IMR-90 (cell line): ENCODE results near the gene LTO1. TPM values are rescaled to one million over a fixed set of nuclear protein-coding genes. Genes with fewer than 3 reads are reported as not detected.

Experiments
- ATAC-seq: fragments of 200-7000 bp; cut with Tn5 transposase; 2 replicates; pipeline ENCODE4 v1.9.1; 2020; ENCODE audit warnings: low read depth, mild to moderate bottlenecking, moderate library complexity
- BruUV-seq: library from RNA; stranded (reverse); fragments of 400-500 nt; replicated peaks from 2 replicates; lab custom pipeline; 2021; lab: Mats Ljungman, UMichigan
- CTCF ChIA-PET: fragments of 300-600 bp; formaldehyde crosslinking; extraction: SDS; loops from one replicate; lab custom pipeline; 2021; ENCODE audit warnings: antibody characterized with exemption; lab: Yijun Ruan, JAX
- POLR2A ChIA-PET: fragments of 300-600 bp; sonication (Branson Sonifier 250); formaldehyde crosslinking; loops from one replicate; lab custom pipeline; 2022; ENCODE audit warnings: antibody characterized with exemption; ENCODE audit not compliant: unreplicated experiment; lab: Charles Lee
- DNase-seq: peaks from one replicate; pipeline ENCODE4 v3.0.0; 2013
- H2AFZ ChIP-seq: replicated peaks from 2 replicates; pipeline ENCODE3; 2013; ENCODE audit warnings: low read length, mild to moderate bottlenecking; ENCODE audit not compliant: poor library complexity
- H2AK5ac ChIP-seq: 2 replicates; pipeline ENCODE4 v1.6.1; 2013; ENCODE audit warnings: low read depth, low read length, inconsistent platforms
- H2AK9ac ChIP-seq: replicated peaks from 2 replicates; pipeline ENCODE3; 2013; ENCODE audit warnings: mild to moderate bottlenecking, low read depth, low read length, moderate library complexity; ENCODE audit not compliant: poor library complexity
- H2BK120ac ChIP-seq: 2 replicates; pipeline ENCODE4 v1.6.1; 2013; ENCODE audit warnings: low read depth, low read length, inconsistent platforms
- H2BK15ac ChIP-seq: 3 replicates; pipeline ENCODE4 v1.6.1; 2013; ENCODE audit warnings: low read depth, low read length, inconsistent platforms
- H2BK20ac ChIP-seq: 2 replicates; pipeline ENCODE4 v1.6.1; 2013; ENCODE audit warnings: low read depth, mild to moderate bottlenecking, inconsistent platforms, low read length, moderate library complexity
- H2BK5ac ChIP-seq: 2 replicates; pipeline ENCODE4 v1.6.1; 2013; ENCODE audit warnings: mild to moderate bottlenecking, low read depth, low read length, inconsistent platforms; ENCODE audit not compliant: poor library complexity, severe bottlenecking
- H3K14ac ChIP-seq: replicated peaks from 2 replicates; pipeline ENCODE4 v1.6.1; 2013; ENCODE audit warnings: low read depth, low read length, inconsistent platforms
- H3K18ac ChIP-seq: 2 replicates; pipeline ENCODE4 v1.6.1; 2013; ENCODE audit warnings: low read depth, low read length, control low read depth
- H3K23ac ChIP-seq: 2 replicates; pipeline ENCODE4 v1.6.1; 2013; ENCODE audit warnings: low read depth, low read length, inconsistent platforms
- H3K27ac ChIP-seq: 2 replicates; pipeline ENCODE4 v1.5.1; 2013; ENCODE audit warnings: mild to moderate bottlenecking, control low read depth, low read length; ENCODE audit not compliant: insufficient read depth
- H3K27me3 ChIP-seq: 2 replicates; pipeline ENCODE4 v1.6.1; 2013; ENCODE audit warnings: low read length; ENCODE audit not compliant: control insufficient read depth, insufficient read depth
- H3K36me3 ChIP-seq: 2 replicates; pipeline ENCODE4 v1.6.1; 2013; ENCODE audit warnings: low read length, mixed read lengths; ENCODE audit not compliant: control insufficient read depth, insufficient read depth
- H3K4ac ChIP-seq: 2 replicates; pipeline ENCODE4 v1.6.1; 2013; ENCODE audit warnings: low read depth, low read length, inconsistent platforms
- H3K4me1 ChIP-seq: 2 replicates; pipeline ENCODE4 v1.6.1; 2013; ENCODE audit warnings: low read length, mixed read lengths; ENCODE audit not compliant: control insufficient read depth, insufficient read depth
- H3K4me2 ChIP-seq: 2 replicates; pipeline ENCODE4 v1.6.1; 2013; ENCODE audit warnings: low read depth, mild to moderate bottlenecking, control low read depth, low read length, moderate library complexity
- H3K4me3 ChIP-seq: 2 replicates; pipeline ENCODE4 v1.5.1; 2013; ENCODE audit warnings: low read depth, mild to moderate bottlenecking, control low read depth, low read length, moderate library complexity; ENCODE audit not compliant: insufficient read depth
- H3K56ac ChIP-seq: 2 replicates; pipeline ENCODE4 v1.6.1; 2013; ENCODE audit warnings: low read length, inconsistent platforms; ENCODE audit not compliant: insufficient read depth; ENCODE audit errors: extremely low read depth
- H3K79me1 ChIP-seq, 2 experiments: 2 replicates each; pipeline ENCODE4 v1.6.1; 2013; ENCODE audit warnings: low read length in 2 of 2, inconsistent platforms in 1 of 2, low read depth in 1 of 2
- H3K9ac ChIP-seq: 2 replicates; pipeline ENCODE4 v1.6.1; 2013; ENCODE audit warnings: low read depth, low read length, control low read depth
- H3K9me1 ChIP-seq: 2 replicates; pipeline ENCODE4 v1.6.1; 2013; ENCODE audit warnings: low read length, inconsistent platforms; ENCODE audit not compliant: insufficient read depth
- H3K9me3 ChIP-seq: 2 replicates; pipeline ENCODE4 v1.6.1; 2013; ENCODE audit warnings: low read length; ENCODE audit not compliant: control insufficient read depth, insufficient read depth
- H4K20me1 ChIP-seq: 2 replicates; pipeline ENCODE4 v1.6.1; 2013; ENCODE audit warnings: low read length, inconsistent platforms; ENCODE audit not compliant: insufficient read depth
- H4K5ac ChIP-seq: 2 replicates; pipeline ENCODE4 v1.6.1; 2013; ENCODE audit warnings: mild to moderate bottlenecking, low read depth, low read length, control low read depth
- H4K8ac ChIP-seq, 2 experiments: 2 replicates each; pipeline ENCODE4 v1.6.1; 2013; ENCODE audit warnings: low read depth in 2 of 2, low read length in 2 of 2, control low read depth in 1 of 2, inconsistent platforms in 1 of 2
- H4K91ac ChIP-seq: 2 replicates; pipeline ENCODE4 v1.6.1; 2013; ENCODE audit warnings: low read depth, low read length, inconsistent platforms; ENCODE audit not compliant: insufficient read depth
- BHLHE40 ChIP-seq: fragments of 150-350 bp; IDR thresholded peaks from 2 replicates; pipeline ENCODE4 v1.6.1; 2016; ENCODE audit warnings: mild to moderate bottlenecking, low read depth, low read length
- CEBPB ChIP-seq: IDR thresholded peaks from 2 replicates; pipeline ENCODE4 v1.6.1; 2012; ENCODE audit warnings: low read depth, low read length, improper control_type of control experiment
- CHD1 ChIP-seq: IDR thresholded peaks from 2 replicates; pipeline ENCODE4 v1.6.1; 2012; ENCODE audit warnings: low read depth, low read length, improper control_type of control experiment
- CTCF ChIP-seq: conservative IDR thresholded peaks from 2 replicates; pipeline ENCODE4 v1.5.1; 2012; ENCODE audit warnings: mild to moderate bottlenecking, low read depth, low read length, improper control_type of control experiment
- ELK1 ChIP-seq: fragments of 150-350 bp; IDR thresholded peaks from 2 replicates; pipeline ENCODE4 v1.6.1; 2016; ENCODE audit warnings: low read depth, mild to moderate bottlenecking, low read length, moderate library complexity, borderline replicate concordance
- MAFK ChIP-seq: IDR thresholded peaks from 2 replicates; pipeline ENCODE4 v1.6.1; 2012; ENCODE audit warnings: low read depth, low read length, improper control_type of control experiment
- MAZ ChIP-seq: IDR thresholded peaks from 2 replicates; pipeline ENCODE4 v1.6.1; 2012; ENCODE audit warnings: low read depth, mild to moderate bottlenecking, low read length, improper control_type of control experiment, moderate library complexity, borderline replicate concordance
- MXI1 ChIP-seq: IDR thresholded peaks from 2 replicates; pipeline ENCODE4 v1.6.1; 2012; ENCODE audit warnings: low read depth, mild to moderate bottlenecking, low read length, moderate library complexity, borderline replicate concordance
- NFE2L2 ChIP-seq: fragments of 150-350 bp; IDR thresholded peaks from 2 replicates; pipeline ENCODE4 v1.6.1; 2016; ENCODE audit warnings: low read depth, mild to moderate bottlenecking, low read length
- RFX5 ChIP-seq: IDR thresholded peaks from 2 replicates; pipeline ENCODE4 v1.8.0; 2012; ENCODE audit warnings: low read depth, mild to moderate bottlenecking, low read length, moderate library complexity
- SMC3 ChIP-seq: fragments of 150-350 bp; IDR thresholded peaks from 2 replicates; pipeline ENCODE4 v1.6.1; 2016; ENCODE audit warnings: low read depth, mild to moderate bottlenecking, antibody characterized with exemption, low read length, moderate library complexity
- WGBS, 2 experiments: methylation state at CpG; one replicate each; pipeline versions ENCODE4 v1.1.5 to v1.1.7; 2013; ENCODE audit warnings: missing lambda C conversion rate in 2 of 2; ENCODE audit not compliant: insufficient read length in 1 of 2; ENCODE audit errors: extremely low coverage in 2 of 2; 5-methylcytosine and 5-hydroxymethylcytosine counted together
- dilution Hi-C: fragments of 300-500 bp; cut with HindIII; formaldehyde crosslinking; loops from one replicate; pipeline ENCODE4 v1.14.3; 2018; ENCODE audit warnings: low sequenced_read_pairs; ENCODE audit not compliant: unreplicated experiment
- in situ Hi-C: fragments of 300-500 bp; cut with MboI; formaldehyde crosslinking; loops from 3 replicates; pipeline ENCODE4 v1.14.3; 2019; ENCODE audit warnings: low sequenced_read_pairs, inconsistent platforms, mixed read lengths
- intact Hi-C: fragments of 100-400 bp; cut with micrococcal nuclease; formaldehyde crosslinking; loops from 2 replicates; pipeline ENCODE4 v1.10.0; 2022
- polyA plus RNA-seq, 3 experiments: library from polyadenylated mRNA; depleted of rRNA; stranded (reverse); fragments of >200 nt; gene quantifications; 2 replicates each; pipeline ENCODE4 v1.2.3, GENCODE V29; 2012; ENCODE audit warnings: low replicate concordance in 1 of 3
- total RNA-seq: library from RNA; depleted of rRNA; stranded (reverse); fragments of >200 nt; gene quantifications from 2 replicates; pipeline ENCODE4 v1.2.3, GENCODE V29; 2012

The LTO1 gene
- total and polyA plus RNA-seq, 2 of the 4 experiments (the other 2 are of a cell fraction): 8.2 to 23.5 TPM

- H3K27me3 ChIP-seq: peaks cover 74% of the 10 kb centered on the region
These were observed 31.0 kb upstream of the LTO1 start for GRCh38 chr11:69705901-69706787.

More at GRCh38 chr11:69705901-69706787, 31.0 kb upstream of the LTO1 start:
- Histone ChIP-seq H3K4me2 (no peak overlapping the region), H3K36me3 (no peaks in the 10 kb centered on the region), H3K79me1 (no peaks in the 10 kb centered on the region), H3K9ac (no peak overlapping the region), H3K4me1 (no peaks in the 10 kb centered on the region; the same call in 1 of the 2 replicates), H4K20me1 (no peaks in the 10 kb centered on the region), H2AK9ac (no peak overlapping the region), H3K27ac (no peak overlapping the region), H3K23ac (no peak overlapping the region), H4K91ac (no peak overlapping the region), H4K5ac (no peak overlapping the region), H2AK5ac (no peak overlapping the region), H3K14ac (no peak overlapping the region), H4K8ac (no peak overlapping the region), H2BK5ac (no peak overlapping the region), H3K56ac (no peak overlapping the region), H2BK20ac (no peak overlapping the region), H3K4ac (no peak overlapping the region), H2BK15ac (no peak overlapping the region), H2BK120ac (no peak overlapping the region), H3K18ac (no peak overlapping the region), H3K9me1 (no peaks in the 10 kb centered on the region; the same call in 1 of the 2 replicates), H2AFZ (no peak overlapping the region), H3K4me3 (no peak overlapping the region), H3K9me3 (no peaks in the 10 kb centered on the region)
- DNase-seq: no peak
- ChIA-PET POLR2A (no interaction called here), CTCF (no interaction called here)
- TF ChIP-seq MAZ (no peak), ELK1 (no peak), CTCF (no peak), MAFK (no peak), BHLHE40 (no peak), CHD1 (no peak), CEBPB (no peak), MXI1 (no peak), SMC3 (no peak), RFX5 (no peak), NFE2L2 (no peak)
- dilution Hi-C loops: no loop called here
- in situ Hi-C loops: loop anchor here (10.0 kb wide), 1 partner anchor 99 kb away; no protein-coding TSS in a partner anchor
- WGBS, 2 experiments: 20% methylated on average over 2 of the region's 20 CpGs; no CpG with 5 or more reads in 1 of the 2 experiments
- no TSS peak for BruUV-seq
- ATAC-seq: no peak
- intact Hi-C loops: loop anchor here (5.0 kb wide), 1 partner anchor 86 kb away; no protein-coding TSS in a partner anchor
